HL-60 (cell line): ENCODE measurements around the gene LDAH.
"Not testable (repeated sequence)": the region's sequence is repeated elsewhere in the genome, so short reads cannot be mapped to it uniquely, and the experiment has no call there.

ENCODE experiments used
- DNase-seq, 2 experiments: peaks; one replicate each; pipeline ENCODE4 v3.0.0-alpha.2; 2010 to 2020; ENCODE audit warnings: low read depth in 1 of 2, low spot score in 1 of 2
- H3K27ac ChIP-seq: fragments of 250-450 bp; sonication (Bioruptor Pico); replicated peaks from 2 replicates; pipeline ENCODE4 v1.5.1; 2020; ENCODE audit warnings: mild to moderate bottlenecking, moderate library complexity
- H3K27me3 ChIP-seq: fragments of 250-450 bp; sonication (Bioruptor Pico); 2 replicates; pipeline ENCODE4 v1.5.1; 2021; ENCODE audit warnings: mild to moderate bottlenecking, moderate library complexity; ENCODE audit not compliant: insufficient read depth, poor library complexity, severe bottlenecking
- H3K4me3 ChIP-seq: replicated peaks from 2 replicates; pipeline ENCODE4 v1.5.1; 2011; ENCODE audit warnings: mild to moderate bottlenecking, control low read depth, low read length; ENCODE audit not compliant: insufficient read depth
- CTCF ChIP-seq: IDR thresholded peaks from one replicate; pipeline ENCODE4 v1.5.1; 2011; ENCODE audit warnings: low read length, control low read depth, inconsistent platforms; ENCODE audit not compliant: insufficient read depth
- GABPA ChIP-seq: IDR thresholded peaks from 2 replicates; pipeline ENCODE4 v1.6.1; 2012; ENCODE audit warnings: low read depth
- POLR2AphosphoS5 ChIP-seq: IDR thresholded peaks from 2 replicates; pipeline ENCODE4 v1.6.1; 2012; ENCODE audit warnings: low read depth
- SPI1 ChIP-seq: IDR thresholded peaks from 2 replicates; pipeline ENCODE4 v1.6.1; 2012; ENCODE audit warnings: low read depth, mild to moderate bottlenecking, borderline replicate concordance
- TF ChIP-seq, protein P1 (sequence below): IDR thresholded peaks from 2 replicates; pipeline ENCODE4 v1.6.1; 2012; ENCODE audit warnings: low read depth; ENCODE audit not compliant: insufficient replicate concordance

Gene LDAH

DNA sequence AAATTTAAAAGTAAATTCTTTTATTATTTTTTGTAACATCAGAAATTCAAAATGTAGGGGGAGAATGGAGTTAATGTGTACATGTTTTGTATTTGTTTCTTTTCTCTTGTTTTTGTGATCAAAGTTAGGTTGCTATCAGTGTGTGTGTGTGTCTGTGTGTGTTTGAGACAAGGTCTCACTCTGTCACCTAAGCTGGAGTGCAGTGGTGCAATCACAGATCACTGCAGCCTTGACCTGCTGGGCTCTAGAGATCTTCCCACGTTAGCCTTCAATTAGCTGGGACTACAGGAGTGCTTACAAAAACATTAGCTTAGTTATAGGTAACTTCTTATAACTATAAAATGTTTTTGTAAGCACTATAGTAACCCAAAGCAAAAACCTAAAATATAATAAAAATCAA, 105.3 kb downstream of the LDAH start:
- no peak overlapping the region for H3K4me3 ChIP-seq
- H3K27ac ChIP-seq = no peak overlapping the region
- DNase-seq = no peak
- H3K27me3 ChIP-seq = no peaks in the 10 kb centered on the region
- TF ChIP-seq GABPA = no peak
- TF ChIP-seq, protein P1, sequence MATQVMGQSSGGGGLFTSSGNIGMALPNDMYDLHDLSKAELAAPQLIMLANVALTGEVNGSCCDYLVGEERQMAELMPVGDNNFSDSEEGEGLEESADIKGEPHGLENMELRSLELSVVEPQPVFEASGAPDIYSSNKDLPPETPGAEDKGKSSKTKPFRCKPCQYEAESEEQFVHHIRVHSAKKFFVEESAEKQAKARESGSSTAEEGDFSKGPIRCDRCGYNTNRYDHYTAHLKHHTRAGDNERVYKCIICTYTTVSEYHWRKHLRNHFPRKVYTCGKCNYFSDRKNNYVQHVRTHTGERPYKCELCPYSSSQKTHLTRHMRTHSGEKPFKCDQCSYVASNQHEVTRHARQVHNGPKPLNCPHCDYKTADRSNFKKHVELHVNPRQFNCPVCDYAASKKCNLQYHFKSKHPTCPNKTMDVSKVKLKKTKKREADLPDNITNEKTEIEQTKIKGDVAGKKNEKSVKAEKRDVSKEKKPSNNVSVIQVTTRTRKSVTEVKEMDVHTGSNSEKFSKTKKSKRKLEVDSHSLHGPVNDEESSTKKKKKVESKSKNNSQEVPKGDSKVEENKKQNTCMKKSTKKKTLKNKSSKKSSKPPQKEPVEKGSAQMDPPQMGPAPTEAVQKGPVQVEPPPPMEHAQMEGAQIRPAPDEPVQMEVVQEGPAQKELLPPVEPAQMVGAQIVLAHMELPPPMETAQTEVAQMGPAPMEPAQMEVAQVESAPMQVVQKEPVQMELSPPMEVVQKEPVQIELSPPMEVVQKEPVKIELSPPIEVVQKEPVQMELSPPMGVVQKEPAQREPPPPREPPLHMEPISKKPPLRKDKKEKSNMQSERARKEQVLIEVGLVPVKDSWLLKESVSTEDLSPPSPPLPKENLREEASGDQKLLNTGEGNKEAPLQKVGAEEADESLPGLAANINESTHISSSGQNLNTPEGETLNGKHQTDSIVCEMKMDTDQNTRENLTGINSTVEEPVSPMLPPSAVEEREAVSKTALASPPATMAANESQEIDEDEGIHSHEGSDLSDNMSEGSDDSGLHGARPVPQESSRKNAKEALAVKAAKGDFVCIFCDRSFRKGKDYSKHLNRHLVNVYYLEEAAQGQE = no peak
- no peak for TF ChIP-seq CTCF
- no peak for TF ChIP-seq POLR2AphosphoS5
- TF ChIP-seq SPI1 = no peak

GRCh38 chr2:20716164-20716563, 106.7 kb downstream of the LDAH start:
- H3K27me3 ChIP-seq, DNase-seq, H3K27ac ChIP-seq, H3K4me3 ChIP-seq: not testable (repeated sequence)

DNA sequence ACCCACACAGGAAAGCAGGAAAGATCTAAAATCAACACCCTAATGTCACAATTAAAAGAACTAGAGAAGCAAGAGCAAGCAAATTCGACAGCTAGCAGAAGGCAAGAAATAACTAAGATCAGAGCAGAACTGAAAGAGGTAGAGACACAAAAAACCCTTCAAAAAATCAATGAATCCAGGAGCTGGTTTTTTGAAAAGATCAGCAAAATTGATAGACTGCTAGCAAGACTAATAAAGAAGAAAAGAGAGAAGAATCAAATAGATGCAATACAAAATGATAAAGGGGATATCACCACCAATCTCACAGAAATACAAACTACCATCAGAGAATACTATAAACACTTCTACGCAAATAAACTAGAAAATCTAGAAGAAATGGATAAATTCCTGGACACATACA, 108.5 kb downstream of the LDAH start:
- not testable (repeated sequence) for H3K27ac ChIP-seq, H3K27me3 ChIP-seq

GRCh38 chr2:20713585-20713984, 109.3 kb downstream of the LDAH start:
- not testable (repeated sequence) for H3K27ac ChIP-seq, H3K4me3 ChIP-seq, DNase-seq, H3K27me3 ChIP-seq

More for the DNA sequence above, 108.5 kb downstream of the LDAH start:
- H3K4me3 ChIP-seq, DNase-seq: not testable (repeated sequence)

DNA sequence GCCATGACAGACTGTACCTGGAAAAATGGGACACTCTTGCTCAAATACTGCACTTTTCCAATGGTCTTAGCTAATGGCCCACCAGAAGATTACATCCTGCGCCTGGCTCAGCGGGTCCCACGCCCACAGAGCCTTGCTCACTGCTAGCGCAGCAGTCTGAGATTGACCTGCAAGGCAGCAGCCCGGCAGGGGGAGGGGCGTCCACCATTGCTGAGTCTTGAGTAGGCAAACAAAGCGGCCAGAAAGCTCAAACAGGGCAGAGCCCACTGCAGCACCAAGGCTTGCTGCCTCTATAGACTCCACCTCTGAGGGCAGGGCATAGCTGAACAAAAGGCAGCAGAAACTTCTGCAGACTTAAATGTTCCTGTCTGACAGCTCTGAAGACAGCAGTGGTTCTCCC, 111.3 kb downstream of the LDAH start:
- not testable (repeated sequence) for DNase-seq, H3K27me3 ChIP-seq, H3K4me3 ChIP-seq, H3K27ac ChIP-seq

- Histone ChIP-seq H3K27me3 (no peaks in the 10 kb centered on the region), H3K27ac (no peak overlapping the region), H3K4me3 (no peak overlapping the region)
- TF ChIP-seq CTCF (no peak), POLR2AphosphoS5 (no peak), SPI1 (no peak), GABPA (no peak)
- TF ChIP-seq, protein P1 = no peak
- no peak for DNase-seq
Observed at GRCh38 chr2:20707601-20708000, 115.3 kb downstream of the LDAH start.
